Endothelial cell of umbilical vein (primary cell): Measurements from ENCODE around the gene MRAS. TPM values are rescaled to one million over a fixed set of nuclear protein-coding genes. Genes with fewer than 3 reads are reported as not detected.

Experiments used
- BruUV-seq: library from RNA; stranded (reverse); fragments of 400-500 nt; replicated peaks from 2 replicates; lab custom pipeline; 2021; lab: Mats Ljungman, UMichigan
- CTCF ChIA-PET: fragments of 300-600, 350-600 bp; sonication (Branson Sonifier 250); formaldehyde crosslinking; loops from one replicate; lab custom pipeline; 2021; ENCODE audit warnings: antibody characterized with exemption, inconsistent platforms; lab: Charles Lee
- POLR2A ChIA-PET: fragments of 300-600, 350-600 bp; sonication (Branson Sonifier 250); formaldehyde crosslinking; loops from one replicate; lab custom pipeline; 2021; ENCODE audit warnings: antibody characterized with exemption, inconsistent platforms; lab: Charles Lee
- DNase-seq: peaks from one replicate; pipeline ENCODE4 v3.0.0-alpha.2; 2011; ENCODE audit warnings: low read depth, low spot score
- FAIRE-seq: peaks from 2 replicates; lab custom pipeline; 2011; peaks lifted over from hg19 to GRCh38; lab: Jason Lieb, UNC
- H2AFZ ChIP-seq: 2 replicates; pipeline ENCODE4 v1.6.0; 2012; ENCODE audit warnings: low read depth, low read length, control low read depth, inconsistent platforms
- H3K27ac ChIP-seq: 2 replicates; pipeline ENCODE4 v1.5.1; 2011; ENCODE audit warnings: low read depth, mild to moderate bottlenecking, control low read depth, low read length, moderate library complexity; ENCODE audit not compliant: insufficient read depth
- H3K27me3 ChIP-seq, 2 experiments: 2 replicates each; pipeline versions ENCODE4 v1.6.0 to v1.6.1; 2011; ENCODE audit warnings: low read length in 2 of 2, mixed read lengths in 1 of 2; ENCODE audit not compliant: control insufficient read depth in 2 of 2, insufficient read depth in 2 of 2
- H3K36me3 ChIP-seq, 2 experiments: 2 replicates in 1 of 2; 3 replicates in 1 of 2; pipeline ENCODE4 v1.5.1; 2011; ENCODE audit warnings: low read length in 2 of 2, mild to moderate bottlenecking in 1 of 2, moderate library complexity in 1 of 2; ENCODE audit not compliant: control insufficient read depth in 2 of 2, insufficient read depth in 2 of 2; ENCODE audit errors: extremely low read depth in 1 of 2
- H3K4me1 ChIP-seq: 3 replicates; pipeline ENCODE4 v1.5.1; 2011; ENCODE audit warnings: mild to moderate bottlenecking, low read length; ENCODE audit not compliant: control insufficient read depth, insufficient read depth; ENCODE audit errors: extremely low read depth
- H3K4me2 ChIP-seq: 2 replicates; pipeline ENCODE4 v1.6.1; 2011; ENCODE audit warnings: low read length, control low read depth, mixed read lengths; ENCODE audit not compliant: insufficient read depth
- H3K4me3 ChIP-seq, 3 experiments: fragments of 200-600 bp in 1 of 3; sonication (generic), shearing (Covaris generic) in 1 of 3; replicated peaks in 1 of 3; 2 replicates each; pipeline ENCODE4 v1.5.1; 2011 to 2016; ENCODE audit warnings: control low read depth in 3 of 3, low read length in 3 of 3, mild to moderate bottlenecking in 2 of 3, inconsistent platforms in 1 of 3, low read depth in 1 of 3, moderate library complexity in 1 of 3; ENCODE audit not compliant: insufficient read depth in 1 of 3
- H3K79me2 ChIP-seq: 2 replicates; pipeline ENCODE4 v1.6.0; 2012; ENCODE audit warnings: low read length, inconsistent platforms; ENCODE audit not compliant: control insufficient read depth, insufficient read depth
- H3K9ac ChIP-seq: replicated peaks from 2 replicates; pipeline ENCODE3; 2011; ENCODE audit warnings: low read length, control low read depth; ENCODE audit not compliant: insufficient read depth; ENCODE audit errors: extremely low read depth
- H3K9me1 ChIP-seq: replicated peaks from 3 replicates; pipeline ENCODE4 v1.6.0; 2011; ENCODE audit warnings: mild to moderate bottlenecking, low read length; ENCODE audit not compliant: control insufficient read depth, insufficient read depth; ENCODE audit errors: extremely low read depth
- H3K9me3 ChIP-seq: replicated peaks from 2 replicates; pipeline ENCODE4 v1.5.1; 2012; ENCODE audit warnings: low read length, inconsistent platforms; ENCODE audit not compliant: control insufficient read depth, insufficient read depth
- H4K20me1 ChIP-seq: replicated peaks from 2 replicates; pipeline ENCODE3; 2011; ENCODE audit warnings: mild to moderate bottlenecking, low read length; ENCODE audit not compliant: control insufficient read depth, insufficient read depth; ENCODE audit errors: extremely low read depth
- CTCF ChIP-seq, 2 donors: IDR thresholded peaks; 1 replicate in 1 of 2; 2 replicates in 1 of 2; pipeline ENCODE4 v1.5.1; 2011; ENCODE audit warnings: low read length in 2 of 2, mild to moderate bottlenecking in 2 of 2, moderate library complexity in 2 of 2, control low read depth in 1 of 2, inconsistent platforms in 1 of 2, low read depth in 1 of 2; ENCODE audit not compliant: insufficient read depth in 1 of 2; ENCODE audit errors: extremely low read depth in 1 of 2
- EZH2 ChIP-seq: IDR thresholded peaks from 2 replicates; pipeline ENCODE4 v1.6.1; 2012; ENCODE audit warnings: borderline replicate concordance, low read depth, mild to moderate bottlenecking, moderate library complexity, low read length, inconsistent platforms; ENCODE audit not compliant: severe bottlenecking
- FOS ChIP-seq: IDR thresholded peaks from 2 replicates; pipeline ENCODE4 v1.6.1; 2011; ENCODE audit warnings: mild to moderate bottlenecking, low read length, moderate library complexity, borderline replicate concordance; ENCODE audit not compliant: insufficient read depth
- GATA2 ChIP-seq: IDR thresholded peaks from 2 replicates; pipeline ENCODE4 v1.7.0; 2011; ENCODE audit warnings: low read depth, mild to moderate bottlenecking, moderate library complexity, mixed read lengths, low read length; ENCODE audit not compliant: insufficient read length, insufficient read depth
- JUN ChIP-seq: IDR thresholded peaks from 2 replicates; pipeline ENCODE4 v1.6.1; 2011; ENCODE audit warnings: borderline replicate concordance, low read depth; ENCODE audit not compliant: insufficient read length, insufficient read depth
- MAX ChIP-seq: IDR thresholded peaks from 2 replicates; pipeline ENCODE4 v1.6.1; 2011; ENCODE audit not compliant: insufficient read depth, insufficient read length
- MYC ChIP-seq: IDR thresholded peaks from one replicate; pipeline ENCODE4 v1.6.1; 2011; ENCODE audit warnings: mild to moderate bottlenecking, low read depth, low read length
- POLR2A ChIP-seq: IDR thresholded peaks from 2 replicates; pipeline ENCODE4 v1.6.1; 2012; ENCODE audit warnings: low read depth, mild to moderate bottlenecking, control low read depth, low read length
- POLR2AphosphoS5 ChIP-seq: IDR thresholded peaks from 2 replicates; pipeline ENCODE4 v1.6.1; 2012; ENCODE audit warnings: low read depth, mild to moderate bottlenecking, control low read depth, low read length, moderate library complexity; ENCODE audit not compliant: insufficient read depth
- dilution Hi-C: fragments of 300-500 bp; cut with MboI; formaldehyde crosslinking; loops from one replicate; pipeline ENCODE4 v1.15.0; 2019; ENCODE audit warnings: low sequenced_read_pairs; ENCODE audit not compliant: extremely low pct_ligation_motif_present
- intact Hi-C: fragments of 100-400 bp; cut with micrococcal nuclease; formaldehyde crosslinking; loops from one replicate; pipeline ENCODE4 v1.10.0; 2022
- polyA plus RNA-seq, 4 experiments: library from polyadenylated mRNA; depleted of rRNA in 3 of 4; stranded (reverse) in 3 of 4; unstranded in 1 of 4; fragments of >200 nt; gene quantifications; 2 replicates each; pipeline versions ENCODE4 v1.2.1 to v1.2.3, GENCODE V29; 2011 to 2012; ENCODE audit warnings: missing spikeins in 1 of 4
- total RNA-seq: library from RNA; stranded (reverse); gene quantifications from 2 replicates; pipeline ENCODE4 v1.2.3, GENCODE V29; 2021

MRAS gene
- total and polyA plus RNA-seq, 2 donors (not counting 3 experiments of a cell fraction or from before 2014, with no cell fraction given), result 14.6 to 16.5 TPM

- FAIRE-seq (no peak), DNase-seq (no peak)
- H3K4me1 ChIP-seq, result no peaks in the 10 kb centered on the region
- H3K4me3 ChIP-seq, result no peak overlapping the region
- H2AFZ ChIP-seq, result no peak overlapping the region
- no peak overlapping the region for H3K4me2 ChIP-seq
- no peaks in the 10 kb centered on the region for H3K9me1 ChIP-seq
- TF ChIP-seq MYC (no peak), EZH2 (no peak), POLR2AphosphoS5 (no peak), FOS (no peak), MAX (no peak), POLR2A (no peak), CTCF (IDR thresholded peaks at IDR 0.05; ENCODE audit: extremely low read depth in 1 of 2, insufficient read depth in 1 of 2, low read depth in 1 of 2, low read length in 2 of 2) (no peak), JUN (no peak), GATA2 (no peak)
- no peak overlapping the region for H3K27ac ChIP-seq
- no peak overlapping the region for H3K9ac ChIP-seq
- H3K27me3 ChIP-seq, result no peaks in the 10 kb centered on the region
- intact Hi-C loops, result no loop called here
- ChIA-PET CTCF (interaction anchor here (0.6 kb wide), 1 partner anchor 51 kb away, joined by 3 read pairs; no protein-coding TSS in a partner anchor), POLR2A (no interaction called here)
- H3K79me2 ChIP-seq, result no peaks in the 10 kb centered on the region
- no peaks in the 10 kb centered on the region for H4K20me1 ChIP-seq
- dilution Hi-C loops, result no loop called here
- H3K9me3 ChIP-seq, result no peaks in the 10 kb centered on the region
- no peaks in the 10 kb centered on the region for H3K36me3 ChIP-seq
- BruUV-seq, result no TSS peak
Measured at GRCh38 chr3:138401834-138402233, 53.5 kb downstream of the MRAS start.
